LNCaP clone FGC (cell line): ENCODE measurements around the gene HIVEP3.

Experiments
- DNase-seq: peaks from one replicate; pipeline ENCODE4 v3.0.0-alpha.2; 2011; ENCODE audit warnings: low read depth
- H3K4me3 ChIP-seq: 2 replicates; pipeline ENCODE4 v1.5.1; 2011; ENCODE audit warnings: mild to moderate bottlenecking, low read depth, low read length, control low read depth
- CTCF ChIP-seq: IDR thresholded peaks from 2 replicates; pipeline ENCODE4 v1.5.1; 2012; ENCODE audit warnings: mild to moderate bottlenecking; ENCODE audit not compliant: control insufficient read depth, insufficient read depth; ENCODE audit errors: extremely low read depth

The HIVEP3 gene

GRCh38 chr1:41495210-41495948, 423.3 kb downstream of the HIVEP3 start:
- no peak for DNase-seq
- no peak for TF ChIP-seq CTCF
- peak overlapping the region; percentile 36 for H3K4me3 ChIP-seq

- no peak overlapping the region for H3K4me3 ChIP-seq
- no peak for DNase-seq
- no peak for TF ChIP-seq CTCF
Observed at GRCh38 chr1:41494351-41495209, 424.1 kb downstream of the HIVEP3 start.

GRCh38 chr1:41493626-41494350, 424.9 kb downstream of the HIVEP3 start:
- no peak overlapping the region for H3K4me3 ChIP-seq
- no peak for TF ChIP-seq CTCF
- DNase-seq: no peak

DNA sequence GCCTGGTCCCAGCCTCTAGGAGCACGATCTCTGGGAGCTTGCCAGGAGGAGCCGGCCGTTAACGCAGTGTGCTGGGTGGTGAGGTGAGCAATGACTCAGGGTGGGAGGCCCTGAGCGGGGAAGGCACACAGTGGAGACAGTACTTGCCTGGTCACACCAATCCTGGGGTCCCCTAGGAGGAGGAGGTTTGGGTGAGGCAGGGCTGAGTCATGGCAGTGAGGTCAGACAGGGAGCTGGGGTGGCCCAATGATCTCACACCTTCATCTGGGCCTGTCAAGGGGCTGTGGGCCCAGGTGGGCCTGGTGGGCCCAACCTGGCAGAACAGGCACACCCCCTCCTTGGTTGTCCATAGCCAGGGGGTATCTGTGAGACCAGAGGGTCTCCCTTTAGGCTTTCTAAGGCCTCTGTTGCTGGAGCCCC, 425.6 kb downstream of the HIVEP3 start:
- TF ChIP-seq CTCF: no peak
- H3K4me3 ChIP-seq: no peak overlapping the region
- DNase-seq: no peak

DNA sequence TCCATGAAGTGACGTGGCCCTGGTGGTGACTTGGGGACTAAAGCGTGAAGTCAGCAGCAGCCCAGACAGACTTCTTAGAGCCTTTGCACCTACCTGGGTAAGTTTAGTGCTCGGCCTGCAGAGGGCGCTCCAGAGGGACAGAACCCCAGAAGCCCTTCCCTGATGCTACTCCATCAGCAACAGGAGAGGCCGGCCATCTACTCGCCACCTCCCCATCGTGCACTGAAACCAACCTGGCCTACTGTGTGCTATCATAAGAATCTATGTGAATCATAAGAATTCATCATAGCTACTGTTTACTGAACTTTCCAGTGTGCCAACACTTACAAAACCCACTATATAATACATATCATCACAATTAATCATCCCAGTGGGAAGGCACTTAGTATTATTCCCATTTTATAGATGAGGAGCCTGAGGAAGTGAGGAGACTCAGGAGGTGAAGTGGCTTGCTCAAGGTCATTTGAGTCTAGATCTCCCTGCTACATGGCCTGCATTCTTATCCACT, 426.3 kb downstream of the HIVEP3 start:
- no peak overlapping the region for H3K4me3 ChIP-seq
- peak; percentile 45; the same call in 1 of the 2 replicates for TF ChIP-seq CTCF
- no peak for DNase-seq

GRCh38 chr1:41490911-41491310, 427.8 kb downstream of the HIVEP3 start:
- no peak for DNase-seq
- H3K4me3 ChIP-seq: no peak overlapping the region
- TF ChIP-seq CTCF: no peak
